ENCODE data around the gene ERBB3.

The ERBB3 gene

DNA sequence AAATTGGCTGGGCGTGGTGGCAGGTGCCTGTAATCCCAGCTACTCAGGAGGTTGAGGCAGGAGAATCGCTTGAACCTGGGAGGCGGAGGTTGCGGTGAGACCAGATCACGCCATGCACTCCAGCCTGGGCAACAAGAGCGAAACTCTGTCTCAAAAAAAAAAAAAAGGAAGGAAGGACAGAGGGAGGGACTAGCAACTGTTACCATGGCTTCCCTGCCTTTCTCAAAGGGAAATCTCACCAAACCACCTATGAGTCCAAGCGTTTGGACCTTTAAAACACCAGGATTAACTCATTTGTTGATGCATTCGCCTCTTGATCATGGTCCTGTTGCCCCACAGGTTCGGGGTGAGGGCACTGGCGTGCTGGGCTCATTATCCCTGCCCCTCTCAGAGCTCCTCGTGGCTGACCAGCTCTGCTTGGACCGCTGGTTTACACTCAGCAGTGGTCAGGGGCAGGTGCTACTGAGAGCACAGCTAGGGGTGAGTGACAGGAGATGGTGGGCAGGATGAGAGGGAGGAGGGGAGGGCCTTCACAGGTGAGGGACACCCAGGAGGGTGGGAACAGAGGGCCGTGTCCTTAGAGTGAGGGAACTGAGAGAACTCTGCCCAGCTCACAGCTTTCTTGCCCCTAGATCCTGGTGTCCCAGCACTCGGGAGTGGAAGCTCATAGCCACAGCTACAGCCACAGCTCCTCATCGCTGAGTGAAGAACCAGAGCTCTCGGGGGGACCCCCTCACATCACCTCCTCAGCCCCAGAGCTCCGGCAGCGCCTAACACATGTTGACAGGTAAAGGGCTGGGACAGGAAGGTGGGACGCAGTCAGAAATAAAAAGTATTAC is 62.2 kb downstream of the ERBB3 start:
- FAIRE-seq, result no peak

DNA sequence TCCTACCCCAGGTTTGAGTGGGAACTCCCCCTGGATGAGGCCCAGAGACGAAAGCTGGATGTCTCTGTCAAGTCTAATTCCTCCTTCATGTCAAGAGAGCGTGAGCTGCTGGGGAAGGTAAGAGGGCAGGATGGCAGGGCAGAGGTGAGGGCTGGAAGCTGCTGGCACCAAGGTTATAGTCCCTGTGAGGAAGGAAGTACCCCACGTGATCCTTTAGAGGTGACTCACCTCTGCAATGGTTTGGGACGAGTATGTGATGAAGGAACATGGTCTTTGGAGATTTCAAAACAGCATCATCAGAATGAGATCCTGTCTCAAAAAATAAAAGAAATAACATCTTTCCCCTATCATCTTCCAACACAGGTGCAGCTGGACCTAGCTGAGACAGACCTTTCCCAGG is 63.3 kb downstream of the ERBB3 start:
- FAIRE-seq, result no peak

GRCh38 chr12:56143870-56144269 is 63.9 kb downstream of the ERBB3 start:
- no peak for FAIRE-seq

DNA sequence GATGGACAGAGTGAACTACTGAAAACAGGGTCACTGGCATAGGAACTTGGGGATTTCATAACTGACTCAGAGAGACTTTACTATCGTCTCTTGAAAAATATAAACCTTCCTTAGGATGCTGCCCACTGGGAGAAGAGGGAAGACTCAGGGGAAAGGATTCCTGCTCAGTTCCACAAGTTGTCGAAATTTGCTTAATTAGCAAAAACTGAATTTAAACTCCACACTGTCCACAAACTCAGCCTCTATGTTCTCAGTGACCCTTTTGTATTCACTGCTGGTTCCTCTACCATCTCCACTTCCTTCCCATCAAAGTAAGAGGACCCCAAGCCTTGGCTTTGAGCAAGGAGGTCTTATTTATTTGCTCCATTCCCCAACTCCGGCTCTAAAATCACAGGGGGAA is 65.3 kb downstream of the ERBB3 start:
- FAIRE-seq, result no peak

DNA sequence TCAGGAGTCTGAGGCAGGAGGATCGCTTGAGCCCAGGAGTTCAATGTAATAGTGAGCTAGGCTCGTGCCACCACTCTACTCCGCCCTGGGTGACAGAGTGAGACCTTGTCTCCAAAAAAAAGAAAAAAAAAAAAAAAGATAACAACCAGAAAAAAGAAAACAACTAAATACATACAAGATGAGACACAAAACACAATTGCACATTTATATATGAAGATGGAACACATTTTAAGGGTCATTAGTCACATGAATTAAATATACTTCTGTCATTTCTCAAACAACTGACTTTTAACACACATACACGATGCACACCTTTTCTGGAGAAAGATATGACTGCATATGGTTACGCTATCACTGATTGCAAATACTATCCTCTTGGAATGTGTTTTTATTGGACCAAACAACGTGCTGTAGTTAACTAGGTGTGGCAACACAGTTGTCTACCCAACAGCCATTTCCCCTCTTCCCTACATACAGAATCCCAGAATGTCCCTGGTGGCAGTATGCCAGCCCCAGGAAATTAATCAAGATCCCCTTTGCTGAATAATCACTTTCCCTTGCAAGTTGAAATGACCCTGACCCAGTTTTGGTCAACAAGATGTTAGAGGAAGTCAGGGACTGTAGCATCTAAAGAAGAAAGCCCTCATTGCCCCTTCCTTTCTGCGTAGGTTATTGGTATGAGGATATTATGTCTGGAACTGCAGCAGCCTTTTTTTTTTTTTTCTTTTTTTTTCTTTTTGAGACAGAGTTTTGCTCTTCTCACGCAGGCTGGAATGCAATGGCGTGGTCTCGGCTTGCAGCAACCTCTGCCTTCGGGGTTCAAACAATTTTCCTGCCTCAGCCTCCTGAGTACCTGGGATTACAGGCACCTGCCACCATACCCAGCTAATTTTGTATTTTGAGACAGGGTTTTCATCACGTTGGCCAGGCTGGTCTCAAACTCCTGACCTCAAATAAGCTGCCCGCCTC is 66.8 kb downstream of the ERBB3 start:
- FAIRE-seq, result no peak

GRCh38 chr12:56150563-56150962 is 70.6 kb downstream of the ERBB3 start:
- FAIRE-seq, result no peak

DNA sequence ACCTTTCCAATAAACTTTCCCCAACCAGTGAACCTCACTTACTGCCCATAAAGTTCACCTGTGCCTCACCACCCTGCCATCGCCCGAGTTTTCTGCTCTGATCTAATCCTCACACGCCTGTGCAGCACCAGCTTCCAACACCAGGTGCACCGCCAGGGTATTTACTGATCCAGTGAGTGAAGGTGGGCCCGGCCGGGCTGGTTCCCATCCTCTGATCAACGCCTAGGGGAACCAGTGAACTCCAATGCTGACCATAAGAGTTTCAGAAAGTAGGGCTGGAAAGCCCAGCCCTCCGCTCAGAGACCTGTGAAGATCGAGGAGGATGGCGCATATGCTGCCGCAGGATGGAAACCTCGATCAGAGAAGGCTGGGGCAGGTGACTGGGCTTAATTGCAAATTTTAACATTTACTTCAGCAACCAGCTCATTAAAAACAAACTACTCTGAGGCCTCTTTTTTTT is 71.7 kb downstream of the ERBB3 start:
- FAIRE-seq, result peak; percentile 13

DNA sequence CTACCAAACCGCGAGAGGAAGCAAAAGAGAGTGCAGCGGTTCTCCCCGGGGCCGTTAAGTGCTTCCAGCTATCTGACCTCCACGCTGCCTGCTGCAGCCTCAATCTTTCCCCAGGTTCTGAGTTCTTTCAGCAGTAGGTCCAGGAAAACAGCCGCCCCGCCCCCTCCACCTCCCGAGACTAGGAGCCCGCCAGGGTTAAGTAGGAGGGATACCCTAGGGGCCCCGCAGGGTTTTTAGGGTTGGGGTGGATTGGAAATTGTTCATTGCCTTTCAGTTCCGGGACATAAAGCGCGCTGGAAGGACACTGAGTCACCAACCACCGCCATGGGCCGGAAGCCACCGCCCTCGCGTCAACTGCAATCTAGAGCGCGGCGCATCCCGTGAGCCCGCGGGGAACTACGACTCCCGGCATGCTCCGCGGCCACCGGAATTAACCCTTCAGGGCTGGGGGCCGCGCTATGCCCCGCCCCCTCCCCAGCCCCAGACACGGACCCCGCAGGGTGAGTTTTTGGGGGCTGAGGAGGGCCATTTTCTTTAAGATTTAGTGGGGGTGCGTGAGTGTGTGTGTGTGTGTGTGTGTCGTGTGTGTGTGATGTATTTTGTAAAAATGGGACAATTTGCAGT is 72.3 kb downstream of the ERBB3 start, which contains the start of gene MYL6B:
Gene MYL6B, plus strand, starts transcription at position 456 of the 624 bp plus-strand sequence. CDS start 1,332 bp downstream, outside the sequence.
- FAIRE-seq, result peak; percentile 88
